HL-60 (cell line): ENCODE results near the gene PPIE.
"Not testable (repeated sequence)": the region's sequence is repeated elsewhere in the genome, so short reads cannot be mapped to it uniquely, and the experiment has no call there.

Source experiments
- CTCF ChIP-seq: IDR thresholded peaks from one replicate; pipeline ENCODE4 v1.5.1; 2011; ENCODE audit warnings: low read length, control low read depth, inconsistent platforms; ENCODE audit not compliant: insufficient read depth
- GABPA ChIP-seq: IDR thresholded peaks from 2 replicates; pipeline ENCODE4 v1.6.1; 2012; ENCODE audit warnings: low read depth
- POLR2AphosphoS5 ChIP-seq: IDR thresholded peaks from 2 replicates; pipeline ENCODE4 v1.6.1; 2012; ENCODE audit warnings: low read depth
- REST ChIP-seq: IDR thresholded peaks from 2 replicates; pipeline ENCODE4 v1.6.1; 2012; ENCODE audit warnings: low read depth; ENCODE audit not compliant: insufficient replicate concordance
- SPI1 ChIP-seq: IDR thresholded peaks from 2 replicates; pipeline ENCODE4 v1.6.1; 2012; ENCODE audit warnings: low read depth, mild to moderate bottlenecking, borderline replicate concordance

- not testable (repeated sequence) for TF ChIP-seq CTCF, POLR2AphosphoS5, REST, GABPA, SPI1
These were observed 47.8 kb downstream of the PPIE start for GRCh38 chr1:39786303-39787107.
